NCI-H146 (cell line): ENCODE data around the gene BBS12.

Source experiments
- DNase-seq: peaks from one replicate; lab custom pipeline; 2025; lab: John Stamatoyannopoulos, UW

BBS12 gene

GRCh38 chr4:122715221-122715620 is 17.3 kb upstream of the BBS12 start:
- DNase-seq = no peak

- DNase-seq = peak; percentile 34
Measured at GRCh38 chr4:122716825-122717448, 15.6 kb upstream of the BBS12 start.

DNA sequence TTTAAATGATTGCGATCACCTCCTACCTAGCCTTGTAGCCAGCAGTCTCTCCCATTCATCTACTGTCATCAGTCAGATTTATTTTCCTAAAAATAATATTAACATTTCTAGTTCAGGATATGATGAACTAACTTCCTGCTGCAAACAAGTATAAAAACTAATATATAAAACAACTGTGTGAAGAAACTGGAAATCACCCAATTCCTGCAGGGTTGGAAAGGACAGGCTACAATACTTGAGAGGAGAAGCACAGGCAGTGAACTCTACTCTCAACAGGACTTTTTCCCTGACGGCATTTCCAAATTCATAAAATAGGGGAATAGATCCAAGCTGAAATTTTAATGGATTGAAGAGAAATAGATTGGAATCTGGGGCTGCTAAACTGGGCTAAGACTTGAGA is 14.2 kb upstream of the BBS12 start:
- no peak for DNase-seq

DNA sequence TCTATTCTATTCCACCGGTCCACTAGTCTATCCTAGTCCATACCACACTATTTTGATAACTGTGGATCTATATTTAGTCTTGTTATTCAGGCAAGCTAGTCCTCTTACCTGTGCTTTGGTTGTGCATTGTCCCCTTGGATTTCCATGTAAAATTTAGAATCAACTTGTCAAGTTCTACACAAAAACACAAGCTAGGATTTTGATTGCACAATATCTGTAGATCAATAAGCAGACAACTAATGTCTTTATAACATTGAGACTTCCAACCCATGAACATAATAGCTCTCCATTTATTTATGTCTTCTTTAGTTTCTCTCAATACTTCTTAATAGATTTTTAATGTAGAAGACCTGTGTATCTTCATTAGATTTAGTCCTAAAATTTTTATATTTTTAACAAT is 10.2 kb upstream of the BBS12 start:
- DNase-seq = no peak

DNA sequence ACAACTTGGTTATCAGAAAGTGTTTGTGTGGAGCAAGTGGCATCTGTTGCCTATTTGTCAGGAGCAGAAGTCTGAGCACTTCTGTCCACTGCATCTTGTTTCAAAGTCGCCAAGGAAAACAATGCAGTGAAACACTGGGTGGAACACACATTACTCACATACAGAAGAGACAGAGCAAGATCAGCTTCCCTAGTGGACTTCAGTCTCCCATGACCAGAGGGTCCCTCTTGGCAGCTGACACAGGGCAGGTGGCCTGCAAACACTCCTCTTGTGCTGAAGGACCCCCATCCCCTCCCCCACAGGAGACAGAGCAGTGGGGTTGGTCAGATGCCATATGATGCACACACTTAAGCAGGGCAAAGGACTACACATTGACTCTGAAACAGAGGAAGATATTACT is 3.6 kb upstream of the BBS12 start:
- no peak for DNase-seq

DNA sequence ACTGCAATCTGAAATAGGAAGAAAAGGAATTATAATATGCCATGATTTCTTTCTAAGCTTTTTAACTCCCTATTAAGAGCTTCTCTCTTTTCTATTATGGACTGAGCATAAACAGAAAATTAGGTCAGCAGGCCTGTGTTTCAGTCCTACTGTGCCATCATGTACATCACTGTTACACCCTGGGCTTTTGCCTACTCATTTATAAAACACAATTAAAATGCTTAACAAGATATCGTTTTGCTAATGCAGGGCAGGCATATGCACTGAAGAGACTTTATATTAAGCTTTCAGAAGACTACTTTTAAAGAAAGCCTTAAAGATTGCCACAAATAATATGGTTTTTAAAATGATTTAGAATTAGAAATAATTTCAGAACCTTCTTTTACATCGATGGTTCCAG is 828 bp upstream of the BBS12 start:
- DNase-seq = no peak

GRCh38 chr4:122733787-122734120 is 1.2 kb downstream of the BBS12 start:
- DNase-seq = no peak

GRCh38 chr4:122739174-122739573 is 6.7 kb downstream of the BBS12 start:
- DNase-seq = no peak

GRCh38 chr4:122742933-122743829 is 10.7 kb downstream of the BBS12 start:
- peak; percentile 79 for DNase-seq

- DNase-seq = no peak
Measured at GRCh38 chr4:122744229-122744628, 11.7 kb downstream of the BBS12 start.

GRCh38 chr4:122746485-122746965 is 14.0 kb downstream of the BBS12 start:
- no peak for DNase-seq

GRCh38 chr4:122747068-122747467 is 14.6 kb downstream of the BBS12 start:
- no peak for DNase-seq

GRCh38 chr4:122747883-122748282 is 15.4 kb downstream of the BBS12 start:
- DNase-seq = no peak

DNA sequence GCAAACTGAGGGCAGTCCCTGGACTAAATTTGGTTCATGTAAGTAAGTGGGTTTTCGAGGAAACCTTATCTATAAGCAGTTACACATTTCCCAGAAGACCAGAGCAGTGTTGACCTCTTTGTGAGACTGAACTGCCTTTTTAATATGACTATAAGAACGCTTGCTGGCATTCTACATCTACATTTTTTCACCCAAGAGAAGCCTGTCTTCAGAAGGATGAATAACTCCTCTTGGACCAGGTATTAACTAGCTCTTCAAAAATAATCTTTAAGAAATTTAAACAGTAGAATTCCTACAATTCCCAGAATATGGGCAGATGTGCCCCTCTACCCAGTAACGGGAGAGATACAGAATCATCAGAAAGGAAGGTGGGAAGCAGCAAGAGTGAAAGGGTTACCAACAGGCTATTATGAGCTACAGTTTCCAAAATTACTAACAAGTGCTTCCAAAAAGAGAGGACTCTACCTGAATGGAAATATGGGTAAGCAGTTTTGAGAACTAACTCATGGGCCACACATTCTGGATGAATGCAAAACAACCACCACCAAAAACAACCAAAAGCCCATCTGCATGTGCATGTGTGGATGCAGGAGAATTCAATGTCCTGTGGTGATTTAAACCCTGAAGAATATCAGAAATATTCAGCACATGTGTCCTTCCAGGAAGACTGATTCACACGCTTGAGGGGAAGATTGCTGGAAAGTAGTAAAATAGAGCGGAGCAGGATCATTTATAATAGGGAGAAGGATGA is 17.4 kb downstream of the BBS12 start:
- DNase-seq = no peak

GRCh38 chr4:122755675-122756074 is 23.2 kb downstream of the BBS12 start:
- no peak for DNase-seq

DNA sequence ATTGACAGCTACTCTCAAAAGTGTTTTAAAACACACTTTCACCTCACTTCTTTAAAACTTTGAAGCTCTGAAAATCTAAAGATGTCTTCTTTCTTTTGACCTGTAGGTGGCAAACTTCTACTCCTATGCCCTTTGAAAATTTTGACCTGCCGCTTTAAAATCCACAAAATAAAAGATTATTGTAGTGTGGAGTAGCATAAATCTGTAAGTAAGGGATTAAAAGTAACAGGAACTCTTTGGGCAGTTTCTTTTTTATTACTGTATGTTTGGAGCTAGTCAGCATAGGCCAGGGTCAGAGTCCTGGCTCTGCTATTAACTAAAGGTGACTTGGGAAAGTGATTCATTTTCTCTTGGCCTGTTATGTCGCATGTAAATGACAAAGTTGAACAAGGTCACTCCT is 25.5 kb downstream of the BBS12 start:
- peak; percentile 1 for DNase-seq

GRCh38 chr4:122759639-122760310 is 27.3 kb downstream of the BBS12 start:
- no peak for DNase-seq

GRCh38 chr4:122762520-122762919 is 30.0 kb downstream of the BBS12 start:
- DNase-seq = no peak

DNA sequence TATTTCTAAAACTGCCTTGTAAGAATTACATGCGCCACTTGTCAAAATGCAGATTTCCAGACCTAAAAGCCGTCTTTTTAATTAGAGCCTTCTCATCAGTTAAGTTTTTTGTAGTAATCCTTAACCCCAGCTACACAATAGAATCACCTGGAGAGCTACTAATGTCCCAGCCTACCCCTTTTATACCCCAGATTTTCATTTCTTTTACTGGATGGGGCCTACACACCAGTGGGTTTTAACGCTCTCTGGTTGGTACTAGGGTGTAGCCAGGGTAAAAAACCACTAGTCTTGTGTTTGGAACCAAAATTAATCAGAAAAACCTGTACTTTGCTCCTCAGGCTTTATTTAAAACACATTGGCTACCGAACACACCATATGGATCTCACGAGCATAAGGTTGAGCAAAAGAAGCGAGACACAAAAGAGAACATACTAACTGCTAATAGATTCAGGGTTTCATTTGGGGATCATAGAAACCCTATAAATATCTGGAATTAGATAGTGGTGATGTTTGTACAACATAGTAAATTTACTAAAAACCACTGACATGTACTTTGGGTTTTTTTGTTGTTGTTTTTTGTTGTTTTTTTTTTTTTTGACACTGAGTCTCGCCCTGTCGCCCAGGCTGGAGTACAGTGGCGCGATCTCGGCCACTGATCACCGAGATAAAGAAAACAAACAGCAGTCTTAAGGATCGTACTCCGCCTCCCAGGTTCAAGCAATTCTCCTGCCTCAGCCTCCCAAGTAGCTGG is 30.6 kb downstream of the BBS12 start:
- DNase-seq = no peak

- DNase-seq = no peak
Measured at GRCh38 chr4:122764071-122764820, 31.7 kb downstream of the BBS12 start.

DNA sequence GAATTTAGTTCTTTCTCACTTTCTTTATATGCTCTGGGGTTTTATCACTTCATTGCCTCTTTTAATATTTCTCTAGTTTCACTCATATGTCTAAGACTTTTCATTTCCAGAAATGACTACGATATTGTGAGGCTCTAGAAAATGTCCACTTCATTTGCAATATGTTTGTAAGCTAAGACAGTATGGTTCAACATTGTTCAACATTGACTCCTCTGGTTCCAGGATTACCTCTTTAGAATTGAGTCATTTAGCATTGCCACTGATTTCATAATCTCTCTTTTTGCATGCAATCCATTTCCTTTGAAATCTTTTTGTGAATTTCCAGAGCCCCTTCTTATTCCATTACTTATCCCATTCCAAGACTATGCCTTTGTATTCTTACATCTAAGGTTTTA is 32.3 kb downstream of the BBS12 start:
- no peak for DNase-seq
